Ammon's horn (tissue), 1 donor: ENCODE results near the gene SCMH1.
A peak's percentile ranks its signal among the peaks of the same experiment; 100 is the strongest.
"Not testable (repeated sequence)": the region's sequence is repeated elsewhere in the genome, so short reads cannot be mapped to it uniquely, and the experiment has no call there.

Experiments used
- DNase-seq: peaks from one replicate; pipeline ENCODE4 v3.0.0-alpha.2; 2016; ENCODE audit warnings: low spot score

Gene SCMH1

GRCh38 chr1:41152622-41153044 is 89.5 kb downstream of the SCMH1 start:
- DNase-seq = no peak

- DNase-seq = no peak
These were observed 90.3 kb downstream of the SCMH1 start for GRCh38 chr1:41151846-41152245.

GRCh38 chr1:41149570-41149969 is 92.5 kb downstream of the SCMH1 start:
- no peak for DNase-seq

GRCh38 chr1:41144285-41144684 is 97.8 kb downstream of the SCMH1 start:
- DNase-seq = no peak

- DNase-seq = no peak
These were observed 103.6 kb downstream of the SCMH1 start for GRCh38 chr1:41138549-41138948.

- no peak for DNase-seq
These were observed 106.7 kb downstream of the SCMH1 start for GRCh38 chr1:41135196-41135947.

DNA sequence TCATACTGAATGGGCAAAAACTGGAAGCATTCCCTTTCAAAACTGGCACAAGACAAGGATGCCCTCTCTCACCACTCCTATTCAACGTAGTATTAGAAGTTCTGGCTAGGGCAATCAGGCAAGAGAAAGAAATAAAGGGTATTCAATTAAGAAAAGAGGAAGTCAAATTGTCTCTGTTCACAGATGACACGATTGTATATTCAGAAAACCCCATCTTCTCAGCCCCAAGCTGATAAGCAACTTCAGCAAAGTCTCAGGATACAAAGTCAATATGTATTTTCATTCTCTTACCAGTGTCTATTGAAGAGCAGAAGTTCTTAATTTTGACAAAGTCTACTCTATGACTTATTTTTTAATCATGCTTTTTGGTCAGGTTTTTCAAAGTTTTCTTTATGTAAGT is 107.8 kb downstream of the SCMH1 start:
- not testable (repeated sequence) for DNase-seq

DNA sequence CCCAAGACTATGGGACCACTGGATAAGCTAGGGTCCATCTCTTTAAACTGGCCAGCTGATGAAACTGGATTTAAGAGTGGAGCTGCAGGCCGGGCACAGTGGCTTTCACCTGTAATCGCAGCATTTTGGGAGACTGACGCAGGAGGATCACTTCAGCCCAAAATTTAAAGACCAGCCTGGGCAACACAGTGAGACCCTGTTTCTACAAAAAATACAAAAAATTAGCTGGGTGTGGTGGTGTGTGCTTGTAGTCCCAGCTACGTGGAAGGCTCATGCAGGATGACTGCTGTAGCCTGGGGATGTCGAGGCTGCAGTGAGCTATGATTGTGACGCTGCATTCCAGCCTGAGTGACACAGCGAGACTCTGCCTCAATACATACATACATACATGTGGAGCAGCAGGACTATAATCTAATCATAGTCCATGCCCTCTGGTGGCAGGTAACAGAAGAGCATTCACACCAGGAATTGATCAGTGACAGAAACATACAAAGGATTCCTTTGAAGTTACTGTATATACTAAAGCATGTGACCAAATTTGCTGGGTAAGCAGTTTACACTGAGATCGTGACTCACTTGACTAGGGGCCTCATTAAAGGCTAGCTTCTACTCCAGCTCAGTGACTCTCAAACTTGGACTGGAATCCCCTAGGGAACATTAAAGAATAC is 119.1 kb downstream of the SCMH1 start:
- DNase-seq = no peak

DNA sequence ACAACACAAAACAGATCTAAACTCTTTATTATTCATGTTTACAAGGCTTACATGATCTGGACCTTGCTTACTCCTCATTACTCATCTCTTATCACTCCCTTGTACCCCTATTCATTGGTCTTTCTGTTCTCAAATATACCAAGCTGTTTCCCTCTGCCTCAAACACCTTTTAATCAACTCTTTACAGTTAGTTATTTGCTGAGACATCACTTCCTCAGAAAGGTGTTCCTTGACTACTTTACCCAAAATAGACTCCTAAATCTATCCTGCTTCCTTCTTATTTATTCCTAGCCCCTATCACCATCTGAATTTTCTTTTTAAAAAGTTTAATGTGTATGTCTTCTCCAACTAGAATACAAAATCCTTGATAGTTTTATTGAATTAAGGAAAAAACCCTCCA is 120.0 kb downstream of the SCMH1 start:
- DNase-seq = no peak

GRCh38 chr1:41118645-41119044 is 123.5 kb downstream of the SCMH1 start:
- DNase-seq = no peak

DNA sequence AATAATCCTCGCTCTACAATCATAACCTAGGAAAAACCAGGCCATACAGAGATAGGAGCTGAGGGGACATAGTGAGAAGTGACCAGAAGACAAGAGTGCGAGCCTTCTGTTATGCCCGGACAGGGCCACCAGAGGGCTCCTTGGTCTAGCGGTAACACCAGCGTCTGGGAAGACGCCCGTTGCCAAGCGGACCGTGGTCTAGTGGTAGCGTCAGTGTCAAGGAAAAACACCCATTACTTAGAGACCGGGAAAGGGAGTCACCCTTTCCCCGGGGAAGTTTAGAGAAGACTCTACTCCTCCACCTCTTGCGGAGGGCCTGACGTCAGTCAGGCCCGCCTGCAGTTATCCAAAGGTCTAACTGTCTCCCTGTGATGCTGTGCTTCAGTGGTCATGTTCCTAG is 124.9 kb downstream of the SCMH1 start:
- DNase-seq = not testable (repeated sequence)

- no peak for DNase-seq
These were observed 131.4 kb downstream of the SCMH1 start for GRCh38 chr1:41110736-41111135.

DNA sequence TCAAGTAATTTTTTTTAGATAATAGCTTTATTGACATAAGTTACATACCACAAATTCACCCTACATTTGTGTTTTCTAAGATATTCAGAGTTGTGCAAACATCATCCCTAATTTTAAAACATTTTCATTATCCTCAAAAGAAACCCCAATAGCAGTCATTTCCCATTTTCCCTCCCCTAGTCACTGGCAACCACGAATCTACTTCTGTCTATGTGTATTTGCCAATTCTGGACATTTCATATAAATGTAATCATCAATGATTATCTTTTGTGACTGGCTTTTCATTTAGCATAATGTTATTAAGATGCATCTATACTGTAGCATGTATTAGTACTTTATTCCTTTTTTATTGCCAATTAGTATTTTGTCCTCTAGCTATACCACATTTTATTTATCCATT is 131.8 kb downstream of the SCMH1 start:
- no peak for DNase-seq

DNA sequence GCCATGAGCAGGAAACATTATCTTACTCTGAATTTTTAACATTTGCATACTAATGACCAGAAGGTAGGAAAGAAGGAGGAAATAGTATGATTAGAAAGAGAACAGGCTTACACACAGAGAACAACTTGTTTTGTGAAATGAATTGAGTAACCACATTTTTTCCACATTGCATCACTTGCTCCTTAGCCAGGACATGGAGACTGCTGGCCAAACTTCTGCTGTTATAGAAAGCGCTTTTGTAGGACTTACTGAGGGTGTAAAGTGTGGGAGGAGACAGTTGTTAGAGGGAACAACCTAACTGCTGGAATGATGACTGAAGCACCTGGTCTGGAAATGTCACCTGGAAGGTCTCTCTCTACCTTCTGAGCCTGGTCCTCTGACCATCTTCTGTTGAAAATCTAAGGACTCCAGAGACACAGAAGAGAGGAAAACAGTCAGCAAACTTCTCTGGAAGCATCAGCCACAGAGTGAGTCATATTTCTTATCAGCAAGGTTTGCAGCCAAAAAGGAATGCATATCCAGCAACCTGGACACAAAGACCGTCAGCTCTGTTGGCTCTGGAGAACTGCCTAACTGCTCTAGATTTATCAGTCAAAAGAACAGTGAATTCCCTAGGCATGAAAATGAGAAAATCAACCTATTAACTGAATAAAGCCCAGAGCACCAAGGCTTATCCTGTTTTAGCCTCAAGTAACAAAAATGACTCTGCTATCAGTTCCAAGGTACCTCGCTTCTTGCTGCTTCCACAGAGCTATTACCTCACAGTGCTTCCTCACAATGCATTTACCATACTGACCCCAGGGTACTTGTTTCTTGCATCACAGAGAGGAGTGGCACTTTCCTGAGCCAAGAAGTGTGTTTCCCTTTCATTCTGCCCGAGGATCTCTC is 132.6 kb downstream of the SCMH1 start:
- peak; percentile 67 for DNase-seq

- no peak for DNase-seq
These were observed 133.3 kb downstream of the SCMH1 start for GRCh38 chr1:41108696-41109275.

DNA sequence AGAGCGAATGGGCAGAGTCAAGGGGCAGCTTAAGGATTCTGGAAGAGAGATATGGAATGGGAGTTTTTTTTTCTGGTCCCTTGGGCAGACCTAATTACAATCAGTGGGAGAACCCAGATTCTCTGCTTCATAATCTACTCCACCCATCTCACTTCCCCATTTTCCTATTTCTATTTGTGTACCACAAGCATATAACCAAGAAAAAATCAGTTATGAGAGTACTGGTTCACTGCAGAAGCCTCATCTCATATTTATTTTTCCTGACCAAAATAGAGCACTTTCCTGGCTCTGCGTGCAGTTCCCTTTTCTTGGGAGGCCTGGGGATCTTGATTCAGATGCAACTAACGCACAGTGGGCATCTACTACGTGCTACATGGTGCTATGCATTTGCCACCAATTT is 138.3 kb downstream of the SCMH1 start:
- DNase-seq = no peak

- no peak for DNase-seq
These were observed 139.5 kb downstream of the SCMH1 start for GRCh38 chr1:41102653-41103052.

GRCh38 chr1:41101950-41102607 is 140.0 kb downstream of the SCMH1 start:
- peak; percentile 82 for DNase-seq

DNA sequence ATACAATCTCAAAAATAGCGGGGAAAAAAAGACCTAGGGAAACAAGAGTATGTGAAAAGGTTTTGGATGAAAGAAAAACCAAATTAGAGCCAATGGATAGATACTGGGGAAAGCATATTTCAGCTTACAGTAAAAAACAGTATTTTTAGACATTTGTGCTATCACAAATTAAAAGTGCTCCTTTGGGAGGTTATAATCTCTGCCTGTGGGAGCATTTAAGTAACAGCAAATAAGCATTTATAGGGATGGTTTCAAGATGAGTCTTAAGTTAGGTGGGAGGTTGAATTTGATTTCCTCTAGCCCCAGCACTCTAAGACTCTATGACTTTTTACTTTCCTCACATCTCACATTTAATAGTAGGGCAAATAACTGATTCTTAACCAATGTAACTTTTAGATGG is 141.0 kb downstream of the SCMH1 start:
- DNase-seq = no peak

- no peak for DNase-seq
These were observed 141.9 kb downstream of the SCMH1 start for GRCh38 chr1:41100170-41100569.

DNA sequence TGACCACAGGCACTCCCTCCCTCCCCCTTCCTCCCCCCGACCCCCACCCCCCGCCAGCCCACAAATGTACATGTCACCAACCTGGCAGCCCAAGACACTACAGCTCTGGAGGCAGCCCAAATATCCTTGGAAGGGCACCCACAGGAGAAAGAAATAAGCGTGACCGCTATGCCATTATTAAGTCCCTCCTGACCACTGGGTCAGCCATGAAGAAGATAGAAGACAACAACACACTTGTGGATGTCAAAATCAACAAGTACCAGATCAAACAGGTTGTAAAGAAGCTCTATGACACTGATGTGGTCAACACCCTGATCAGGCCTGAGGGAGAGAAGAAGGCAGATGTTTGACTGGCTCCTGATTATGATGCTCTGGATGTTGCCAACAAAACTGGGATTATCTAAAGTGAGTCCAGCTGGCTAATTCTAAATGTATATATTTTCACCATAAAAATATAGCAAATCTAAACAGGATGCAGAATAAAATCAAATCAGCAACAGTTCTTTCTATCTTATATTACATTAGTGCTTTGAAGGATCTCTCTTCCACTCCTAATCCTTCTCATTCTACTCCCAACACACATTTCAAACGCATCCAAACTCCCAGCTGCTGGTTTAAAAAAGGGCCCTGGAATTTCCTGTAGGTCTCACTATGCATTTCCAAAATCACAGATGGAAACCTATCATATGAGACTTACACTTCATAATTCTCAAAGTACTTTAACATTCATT is 143.2 kb downstream of the SCMH1 start:
- no peak for DNase-seq
